H9 (cell line): ENCODE measurements around the gene MAML3. TPM values are rescaled to one million over a fixed set of nuclear protein-coding genes. Genes with fewer than 3 reads are reported as not detected.

Experiments used
- DNase-seq: peaks from one replicate; pipeline ENCODE4 v3.0.0-alpha.2; 2017
- H2AFZ ChIP-seq: one replicate; pipeline ENCODE4 v1.6.1; 2013; ENCODE audit warnings: mild to moderate bottlenecking, low read length, control low read depth, moderate library complexity
- H2AK5ac ChIP-seq: 2 replicates; pipeline ENCODE4 v1.6.1; 2013; ENCODE audit warnings: low read length, control low read depth, mixed read lengths; ENCODE audit not compliant: insufficient read length
- H2BK120ac ChIP-seq: one replicate; pipeline ENCODE4 v1.6.1; 2013; ENCODE audit warnings: low read depth, mild to moderate bottlenecking, low read length, control low read depth, inconsistent platforms; ENCODE audit not compliant: poor library complexity, severe bottlenecking
- H2BK12ac ChIP-seq: 2 replicates; pipeline ENCODE4 v1.6.1; 2013; ENCODE audit warnings: low read length, control low read depth, mixed read lengths, low read depth; ENCODE audit not compliant: insufficient read length
- H2BK15ac ChIP-seq: 2 replicates; pipeline ENCODE4 v1.6.1; 2013; ENCODE audit warnings: low read depth, low read length, control low read depth
- H2BK20ac ChIP-seq: one replicate; pipeline ENCODE4 v1.6.1; 2013; ENCODE audit warnings: low read depth, mild to moderate bottlenecking, low read length, control low read depth, inconsistent platforms; ENCODE audit not compliant: poor library complexity, severe bottlenecking
- H2BK5ac ChIP-seq: 2 replicates; pipeline ENCODE4 v1.6.1; 2013; ENCODE audit warnings: low read length, control low read depth, mixed read lengths; ENCODE audit not compliant: insufficient read length
- H3K14ac ChIP-seq: 2 replicates; pipeline ENCODE4 v1.6.1; 2013; ENCODE audit warnings: low read length, control low read depth; ENCODE audit not compliant: insufficient read depth
- H3K18ac ChIP-seq: 2 replicates; pipeline ENCODE4 v1.6.1; 2013; ENCODE audit warnings: low read depth, mild to moderate bottlenecking, mixed read lengths, low read length, control low read depth; ENCODE audit not compliant: insufficient read length
- H3K23ac ChIP-seq: 2 replicates; pipeline ENCODE4 v1.6.1; 2013; ENCODE audit warnings: low read length, control low read depth, mixed read lengths, low read depth; ENCODE audit not compliant: insufficient read length
- H3K23me2 ChIP-seq: 2 replicates; pipeline ENCODE4 v1.6.1; 2013; ENCODE audit warnings: low read depth, mild to moderate bottlenecking, mixed read lengths, low read length, control low read depth; ENCODE audit not compliant: insufficient read length, poor library complexity, severe bottlenecking
- H3K27ac ChIP-seq: 2 replicates; pipeline ENCODE4 v1.5.1; 2013; ENCODE audit warnings: low read length, control low read depth, mixed read lengths, low read depth; ENCODE audit not compliant: insufficient read length
- H3K27me3 ChIP-seq: 2 replicates; pipeline ENCODE4 v1.6.1; 2013; ENCODE audit warnings: low read length, control low read depth, inconsistent platforms; ENCODE audit not compliant: insufficient read depth
- H3K4ac ChIP-seq: 2 replicates; pipeline ENCODE4 v1.6.1; 2013; ENCODE audit warnings: low read depth, mild to moderate bottlenecking, control low read depth, inconsistent platforms, low read length, moderate library complexity
- H3K4me1 ChIP-seq: 2 replicates; pipeline ENCODE4 v1.6.1; 2013; ENCODE audit warnings: low read length, control low read depth, inconsistent platforms; ENCODE audit not compliant: insufficient read depth
- H3K4me2 ChIP-seq: 2 replicates; pipeline ENCODE4 v1.6.1; 2013; ENCODE audit warnings: low read length, control low read depth, mixed read lengths; ENCODE audit not compliant: insufficient read length, insufficient read depth
- H3K56ac ChIP-seq: 2 replicates; pipeline ENCODE4 v1.6.1; 2013; ENCODE audit warnings: low read depth, mild to moderate bottlenecking, mixed read lengths, low read length, control low read depth; ENCODE audit not compliant: insufficient read length
- H3K79me1 ChIP-seq: 2 replicates; pipeline ENCODE4 v1.6.1; 2013; ENCODE audit warnings: low read depth, mild to moderate bottlenecking, moderate library complexity, low read length, control low read depth, inconsistent platforms; ENCODE audit not compliant: insufficient read depth, poor library complexity, severe bottlenecking
- H3K79me2 ChIP-seq: 2 replicates; pipeline ENCODE4 v1.6.1; 2013; ENCODE audit warnings: low read length, control low read depth, inconsistent platforms; ENCODE audit not compliant: insufficient read depth
- H3K9ac ChIP-seq: 2 replicates; pipeline ENCODE4 v1.6.1; 2013; ENCODE audit warnings: low read length, control low read depth, mixed read lengths; ENCODE audit not compliant: insufficient read length; ENCODE audit errors: extremely low read depth
- H3K9me3 ChIP-seq: one replicate; pipeline ENCODE4 v1.6.1; 2013; ENCODE audit warnings: low read depth, low read length, inconsistent platforms; ENCODE audit not compliant: control insufficient read depth
- H3T11ph ChIP-seq: one replicate; pipeline ENCODE4 v1.6.1; 2013; ENCODE audit warnings: mild to moderate bottlenecking, low read length, control low read depth, inconsistent platforms
- H4K20me1 ChIP-seq: one replicate; pipeline ENCODE4 v1.6.1; 2013; ENCODE audit not compliant: control insufficient read depth, insufficient read length, insufficient read depth
- H4K5ac ChIP-seq: 2 replicates; pipeline ENCODE4 v1.6.1; 2013; ENCODE audit warnings: low read depth, mild to moderate bottlenecking, mixed read lengths, low read length, control low read depth; ENCODE audit not compliant: insufficient read length
- H4K8ac ChIP-seq: replicated peaks from 2 replicates; pipeline ENCODE4 v1.6.1; 2013; ENCODE audit warnings: low read length, control low read depth, mixed read lengths, low read depth; ENCODE audit not compliant: insufficient read length
- H4K91ac ChIP-seq: 2 replicates; pipeline ENCODE4 v1.6.1; 2013; ENCODE audit warnings: low read depth, mild to moderate bottlenecking, moderate library complexity, mixed read lengths, low read length, control low read depth; ENCODE audit not compliant: insufficient read length
- H3K27ac Mint-ChIP-seq, 3 experiments: 2 replicates in 2 of 3; 3 replicates in 1 of 3; pipeline ENCODE4 v1.8.0; 2020 to 2021; ENCODE audit warnings: mixed read lengths in 3 of 3, mild to moderate bottlenecking in 1 of 3, moderate library complexity in 1 of 3
- H3K27me3 Mint-ChIP-seq: 2 replicates; pipeline ENCODE4 v1.8.0; 2021; ENCODE audit warnings: low read depth, mild to moderate bottlenecking, moderate library complexity, mixed read lengths
- H3K36me3 Mint-ChIP-seq, 3 experiments: 2 replicates in 2 of 3; 3 replicates in 1 of 3; pipeline ENCODE4 v1.8.0; 2020 to 2021; ENCODE audit warnings: low read depth in 3 of 3, mixed read lengths in 3 of 3; ENCODE audit not compliant: insufficient read depth in 1 of 3
- H3K4me1 Mint-ChIP-seq, 2 experiments: 2 replicates each; pipeline ENCODE4 v1.8.0; 2020; ENCODE audit warnings: mixed read lengths in 2 of 2
- H3K4me3 Mint-ChIP-seq, 2 experiments: 2 replicates in 1 of 2; 3 replicates in 1 of 2; pipeline ENCODE4 v1.8.0; 2020 to 2021; ENCODE audit warnings: mild to moderate bottlenecking in 2 of 2, mixed read lengths in 2 of 2, moderate library complexity in 1 of 2
- H3K9me3 Mint-ChIP-seq, 2 experiments: 2 replicates in 1 of 2; 3 replicates in 1 of 2; pipeline ENCODE4 v1.8.0; 2020; ENCODE audit warnings: mild to moderate bottlenecking in 2 of 2, mixed read lengths in 2 of 2, moderate library complexity in 1 of 2
- WGBS: extraction: QIAGEN DNeasy Blood & Tissue Kit; methylation state at CpG from one replicate; pipeline ENCODE4 v1.1.7; 2013; ENCODE audit warnings: missing lambda C conversion rate, low lambda C conversion rate, mixed read lengths; ENCODE audit not compliant: insufficient read length; ENCODE audit errors: extremely low coverage; 5-methylcytosine and 5-hydroxymethylcytosine counted together
- total RNA-seq: library from RNA; stranded (reverse); gene quantifications from 2 replicates; pipeline ENCODE4 v1.2.1, GENCODE V29; 2021
- TF ChIP-seq, protein P1 (sequence below): fragments of 200-600 bp; sonication (generic); conservative IDR thresholded peaks from 3 replicates; pipeline ENCODE4 v1.8.0; 2021; ENCODE audit warnings: antibody characterized with exemption, mild to moderate bottlenecking

Gene MAML3
- total RNA-seq, 1 experiment from 2014 or later, result 3.9 TPM

DNA sequence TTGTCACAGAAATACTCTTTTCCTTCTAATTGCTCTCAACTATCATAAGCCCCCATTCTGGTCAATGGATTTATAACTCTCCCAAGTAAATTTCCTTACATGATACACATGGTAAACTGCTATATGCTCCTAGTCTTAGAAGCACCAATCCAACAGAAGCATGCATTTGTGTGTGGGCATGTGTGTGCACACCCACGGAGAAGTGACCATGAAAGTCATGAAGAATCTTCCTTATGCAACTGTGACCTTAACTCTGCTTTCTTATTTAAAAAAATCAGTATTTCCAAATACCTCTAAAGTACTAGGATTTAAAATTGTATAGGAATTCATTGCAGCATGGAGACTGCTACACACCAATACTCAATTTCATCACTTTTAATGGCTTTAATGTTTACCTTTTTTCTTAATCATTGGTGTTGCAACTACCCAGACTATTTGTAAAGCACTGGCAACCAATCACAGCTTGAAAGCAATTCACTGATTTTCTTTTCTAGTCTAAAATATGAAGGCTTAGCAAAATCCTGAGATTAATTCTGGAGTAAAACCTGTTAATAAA, 47.6 kb downstream of the MAML3 start:
- no CpG with 5 or more reads among the region's 1 CpG for WGBS
- no peak overlapping the region for H3K27ac Mint-ChIP-seq
- no peak overlapping the region for H2BK5ac ChIP-seq

More for the DNA sequence above, 47.6 kb downstream of the MAML3 start:
- no peaks in the 10 kb centered on the region for H3K4me1 Mint-ChIP-seq
- no peak overlapping the region for H2BK15ac ChIP-seq
- no peaks in the 10 kb centered on the region for H3K79me2 ChIP-seq
- H3K4me3 Mint-ChIP-seq, result no peak overlapping the region
- H3K4me2 ChIP-seq, result no peak overlapping the region
- H2BK12ac ChIP-seq, result no peak overlapping the region
- no peaks in the 10 kb centered on the region for H3K36me3 Mint-ChIP-seq
- no peak overlapping the region for H3K27ac ChIP-seq
- no peaks in the 10 kb centered on the region for H3K27me3 ChIP-seq
- H3K14ac ChIP-seq, result no peak overlapping the region
- H3K27me3 Mint-ChIP-seq, result no peaks in the 10 kb centered on the region
- no peak overlapping the region for H2AFZ ChIP-seq
- H4K20me1 ChIP-seq, result no peaks in the 10 kb centered on the region
- no peaks in the 10 kb centered on the region for H3K79me1 ChIP-seq
- no peak overlapping the region for H3K23ac ChIP-seq
- H4K5ac ChIP-seq, result no peak overlapping the region
- H2AK5ac ChIP-seq, result no peak overlapping the region
- no peak overlapping the region for H3K4ac ChIP-seq
- no peaks in the 10 kb centered on the region for H3K9me3 ChIP-seq
- H2BK120ac ChIP-seq, result no peak overlapping the region
- no peaks in the 10 kb centered on the region for H3K4me1 ChIP-seq
- no peak overlapping the region for H3K9ac ChIP-seq
- H2BK20ac ChIP-seq, result no peak overlapping the region
- no peak for DNase-seq
- H3K23me2 ChIP-seq, result no peaks in the 10 kb centered on the region
- no peak overlapping the region for H3K56ac ChIP-seq
- H3T11ph ChIP-seq, result no peak overlapping the region
- H4K91ac ChIP-seq, result no peak overlapping the region
- H4K8ac ChIP-seq, result no peak overlapping the region
- TF ChIP-seq, protein P1, sequence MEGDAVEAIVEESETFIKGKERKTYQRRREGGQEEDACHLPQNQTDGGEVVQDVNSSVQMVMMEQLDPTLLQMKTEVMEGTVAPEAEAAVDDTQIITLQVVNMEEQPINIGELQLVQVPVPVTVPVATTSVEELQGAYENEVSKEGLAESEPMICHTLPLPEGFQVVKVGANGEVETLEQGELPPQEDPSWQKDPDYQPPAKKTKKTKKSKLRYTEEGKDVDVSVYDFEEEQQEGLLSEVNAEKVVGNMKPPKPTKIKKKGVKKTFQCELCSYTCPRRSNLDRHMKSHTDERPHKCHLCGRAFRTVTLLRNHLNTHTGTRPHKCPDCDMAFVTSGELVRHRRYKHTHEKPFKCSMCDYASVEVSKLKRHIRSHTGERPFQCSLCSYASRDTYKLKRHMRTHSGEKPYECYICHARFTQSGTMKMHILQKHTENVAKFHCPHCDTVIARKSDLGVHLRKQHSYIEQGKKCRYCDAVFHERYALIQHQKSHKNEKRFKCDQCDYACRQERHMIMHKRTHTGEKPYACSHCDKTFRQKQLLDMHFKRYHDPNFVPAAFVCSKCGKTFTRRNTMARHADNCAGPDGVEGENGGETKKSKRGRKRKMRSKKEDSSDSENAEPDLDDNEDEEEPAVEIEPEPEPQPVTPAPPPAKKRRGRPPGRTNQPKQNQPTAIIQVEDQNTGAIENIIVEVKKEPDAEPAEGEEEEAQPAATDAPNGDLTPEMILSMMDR, result no peak
- no peaks in the 10 kb centered on the region for H3K9me3 Mint-ChIP-seq
- H3K18ac ChIP-seq, result no peak overlapping the region
